Upper lobe of right lung (tissue), 1 donor: ENCODE measurements around the gene TERC. TPM values are rescaled to one million over a fixed set of nuclear protein-coding genes. Genes with fewer than 3 reads are reported as not detected.
"Not testable (repeated sequence)": the region's sequence is repeated elsewhere in the genome, so short reads cannot be mapped to it uniquely, and the experiment has no call there.

Experiments
- ATAC-seq: fragments of 200-7000 bp; cut with Tn5 transposase; one replicate; pipeline ENCODE4 v1.9.1; 2020; ENCODE audit warnings: mild to moderate bottlenecking, moderate library complexity
- DNase-seq: peaks from one replicate; pipeline ENCODE4 v3.0.0-alpha.2; 2020
- H3K27ac ChIP-seq: fragments of 200-600 bp; one replicate; pipeline ENCODE4 v1.8.0; 2022
- H3K27me3 ChIP-seq: fragments of 200-600 bp; one replicate; pipeline ENCODE4 v1.8.0; 2022; ENCODE audit warnings: mild to moderate bottlenecking
- H3K36me3 ChIP-seq: fragments of 200-600 bp; one replicate; pipeline ENCODE4 v1.8.0; 2022
- H3K4me1 ChIP-seq: fragments of 200-600 bp; one replicate; pipeline ENCODE4 v1.8.0; 2022
- H3K4me3 ChIP-seq: fragments of 200-600 bp; one replicate; pipeline ENCODE4 v1.8.0; 2022; ENCODE audit warnings: mild to moderate bottlenecking
- H3K9me3 ChIP-seq: fragments of 200-600 bp; one replicate; pipeline ENCODE4 v1.8.0; 2022
- intact Hi-C: fragments of 100-400 bp; cut with DNase I; formaldehyde crosslinking; loops from one replicate; pipeline ENCODE4 v1.11.0; 2022
- total RNA-seq: library from RNA; stranded (reverse); fragmentation: NEBNext Ultra II Directional; extraction: Animal tissue kit (Norgen Biotek cat#: 25700); gene quantifications from one replicate; pipeline ENCODE4 v1.2.1, GENCODE V29; 2021
- TF ChIP-seq, protein P1 (sequence below): fragments of 200-600 bp; IDR thresholded peaks from one replicate; pipeline ENCODE4 v1.8.0; 2022; ENCODE audit warnings: antibody characterized with exemption
- donor health status: DM: no; HTN: yes; CAD: no; lungs with severe emphysema.

TERC gene
- total RNA-seq, 1 donor from 2014 or later = 5.4 TPM

DNA sequence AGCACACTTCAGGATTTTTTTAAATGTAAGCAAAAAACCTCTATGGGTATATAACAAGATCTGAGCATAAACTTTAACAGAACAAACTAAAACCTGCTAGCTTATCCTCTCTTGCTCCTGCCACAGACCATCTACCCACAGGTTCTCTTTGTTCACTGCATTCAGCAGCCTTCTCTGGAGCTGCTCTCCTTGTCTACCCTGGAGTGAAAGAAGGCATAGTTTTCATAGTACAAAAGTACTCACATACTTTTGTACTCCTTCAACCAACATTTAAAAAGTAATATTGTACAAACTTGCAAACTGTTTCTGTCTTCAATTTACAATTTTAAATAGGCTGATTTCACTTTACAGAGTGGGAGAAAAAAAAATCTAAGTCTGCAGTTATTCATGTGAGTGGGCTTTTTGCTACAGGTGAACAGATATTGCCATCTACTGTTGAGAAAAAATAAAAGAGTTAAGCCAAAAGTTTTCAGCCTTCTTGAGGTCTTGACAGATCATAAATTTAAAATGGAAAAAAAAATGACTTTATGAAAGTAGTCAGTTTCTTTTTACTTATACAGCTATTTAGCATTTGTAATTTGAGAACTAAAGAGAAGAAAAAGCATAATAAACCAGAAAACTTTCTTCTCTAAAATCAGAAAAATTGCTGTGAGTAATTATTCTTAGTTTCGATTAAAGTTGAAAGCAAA is 20.4 kb downstream of the TERC start:
- intact Hi-C loops = no loop called here
- TF ChIP-seq, protein P1, sequence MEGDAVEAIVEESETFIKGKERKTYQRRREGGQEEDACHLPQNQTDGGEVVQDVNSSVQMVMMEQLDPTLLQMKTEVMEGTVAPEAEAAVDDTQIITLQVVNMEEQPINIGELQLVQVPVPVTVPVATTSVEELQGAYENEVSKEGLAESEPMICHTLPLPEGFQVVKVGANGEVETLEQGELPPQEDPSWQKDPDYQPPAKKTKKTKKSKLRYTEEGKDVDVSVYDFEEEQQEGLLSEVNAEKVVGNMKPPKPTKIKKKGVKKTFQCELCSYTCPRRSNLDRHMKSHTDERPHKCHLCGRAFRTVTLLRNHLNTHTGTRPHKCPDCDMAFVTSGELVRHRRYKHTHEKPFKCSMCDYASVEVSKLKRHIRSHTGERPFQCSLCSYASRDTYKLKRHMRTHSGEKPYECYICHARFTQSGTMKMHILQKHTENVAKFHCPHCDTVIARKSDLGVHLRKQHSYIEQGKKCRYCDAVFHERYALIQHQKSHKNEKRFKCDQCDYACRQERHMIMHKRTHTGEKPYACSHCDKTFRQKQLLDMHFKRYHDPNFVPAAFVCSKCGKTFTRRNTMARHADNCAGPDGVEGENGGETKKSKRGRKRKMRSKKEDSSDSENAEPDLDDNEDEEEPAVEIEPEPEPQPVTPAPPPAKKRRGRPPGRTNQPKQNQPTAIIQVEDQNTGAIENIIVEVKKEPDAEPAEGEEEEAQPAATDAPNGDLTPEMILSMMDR = peak; percentile 40
- ATAC-seq = no peak
- H3K4me3 ChIP-seq = no peak overlapping the region
- peaks cover 8% of the 10 kb centered on the region for H3K27me3 ChIP-seq
- no peaks in the 10 kb centered on the region for H3K9me3 ChIP-seq
- no peaks in the 10 kb centered on the region for H3K36me3 ChIP-seq
- DNase-seq = no peak
- no peak overlapping the region for H3K27ac ChIP-seq
- no peaks in the 10 kb centered on the region for H3K4me1 ChIP-seq

DNA sequence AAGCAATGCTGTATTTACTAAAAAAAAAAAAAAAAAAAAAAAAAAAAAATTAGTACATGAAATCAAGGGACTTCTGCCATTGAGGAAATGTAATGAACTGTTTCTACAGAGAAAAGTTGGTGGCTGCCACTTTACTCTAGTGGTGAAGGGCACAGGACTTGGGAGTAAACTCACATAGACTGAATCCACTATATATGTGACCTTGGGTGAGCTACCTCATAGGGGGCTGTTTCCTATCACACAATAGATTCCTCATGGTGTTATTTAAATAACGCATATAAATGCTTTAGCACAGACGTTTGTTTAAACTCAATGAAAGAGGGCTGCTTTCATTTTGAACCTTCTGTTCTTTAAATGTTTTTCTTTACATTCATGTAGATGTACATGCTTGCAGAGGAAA is 25.8 kb downstream of the TERC start:
- intact Hi-C loops = no loop called here
- DNase-seq = no peak
- no peak overlapping the region for H3K27ac ChIP-seq
- H3K9me3 ChIP-seq = no peaks in the 10 kb centered on the region
- TF ChIP-seq, protein P1 = no peak
- no peaks in the 10 kb centered on the region for H3K27me3 ChIP-seq
- H3K4me1 ChIP-seq = no peaks in the 10 kb centered on the region
- H3K36me3 ChIP-seq = no peaks in the 10 kb centered on the region
- H3K4me3 ChIP-seq = no peak overlapping the region
- ATAC-seq = no peak

DNA sequence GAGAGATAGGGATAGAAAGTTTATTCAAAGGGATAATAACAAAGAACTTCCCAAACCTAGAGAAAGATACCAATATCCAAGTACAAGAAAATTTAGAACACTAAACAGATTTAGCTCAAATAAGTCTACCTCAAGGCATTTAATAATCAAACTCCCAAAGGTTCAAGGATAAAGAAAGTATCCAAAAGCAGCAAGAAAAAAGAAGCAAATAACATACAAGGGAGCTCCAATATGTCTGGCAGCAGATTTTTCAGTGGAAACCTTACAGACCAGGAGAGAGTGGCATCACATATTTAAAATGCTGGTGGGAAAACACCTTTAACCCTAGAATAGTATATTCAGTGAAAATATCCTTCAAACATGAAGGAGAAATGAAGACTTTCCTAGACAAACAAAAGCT is 33.0 kb downstream of the TERC start:
- DNase-seq, ATAC-seq, H3K36me3 ChIP-seq, H3K27ac ChIP-seq, H3K4me3 ChIP-seq, H3K9me3 ChIP-seq, H3K4me1 ChIP-seq, H3K27me3 ChIP-seq, intact Hi-C loops: not testable (repeated sequence)

DNA sequence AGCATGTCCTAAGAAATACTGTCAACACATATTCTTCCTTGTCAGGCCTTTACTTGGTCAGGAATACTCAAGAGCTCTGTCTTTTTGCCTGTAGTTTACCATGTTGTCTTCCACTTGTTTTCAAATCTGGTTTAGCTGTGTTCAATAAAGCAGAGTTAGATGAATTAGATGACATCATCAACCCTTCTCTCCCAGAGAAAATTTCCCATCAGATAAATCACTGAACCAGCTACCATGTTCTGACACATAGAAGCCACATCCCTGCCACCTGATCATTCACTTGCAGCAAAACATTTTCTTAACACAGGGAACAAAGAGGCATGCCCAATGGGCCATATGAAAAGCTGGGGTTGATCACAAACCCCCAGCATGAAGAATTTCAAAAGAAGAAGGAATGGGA is 42.1 kb downstream of the TERC start:
- intact Hi-C loops = no loop called here
- Histone ChIP-seq H3K9me3 (no peaks in the 10 kb centered on the region), H3K4me1 (no peaks in the 10 kb centered on the region), H3K27me3 (no peaks in the 10 kb centered on the region), H3K36me3 (no peaks in the 10 kb centered on the region), H3K4me3 (no peak overlapping the region), H3K27ac (no peak overlapping the region)
- no peak for DNase-seq
- no peak for ATAC-seq
- TF ChIP-seq, protein P1 = no peak

DNA sequence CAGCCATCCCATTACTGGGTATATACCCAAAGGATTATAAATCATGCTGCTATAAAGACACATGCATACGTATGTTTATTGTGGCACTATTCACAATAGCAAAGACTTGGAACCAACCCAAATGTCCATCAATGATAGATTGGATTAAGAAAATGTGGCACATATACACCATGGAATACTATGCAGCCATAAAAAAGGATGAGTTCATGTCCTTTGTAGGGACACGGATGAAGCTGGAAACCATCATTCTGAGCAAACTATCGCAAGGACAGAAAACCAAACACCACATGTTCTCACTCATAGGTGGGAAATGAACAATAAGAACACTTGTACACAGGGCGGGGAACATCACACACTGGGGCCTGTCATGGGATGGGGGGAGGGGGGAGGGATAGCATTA is 46.4 kb downstream of the TERC start:
- H3K4me3 ChIP-seq, ATAC-seq, H3K9me3 ChIP-seq: not testable (repeated sequence)

More for the DNA sequence above, 46.4 kb downstream of the TERC start:
- DNase-seq, H3K27me3 ChIP-seq, intact Hi-C loops, H3K36me3 ChIP-seq, H3K4me1 ChIP-seq, H3K27ac ChIP-seq: not testable (repeated sequence)

Other genes with a start within 250 kb of the TERC start
- gene MECOM, start 101.3 kb downstream of the TERC start, total RNA-seq = 87.8 TPM
- gene ACTRT3, start 4.5 kb upstream of the TERC start, total RNA-seq = 1.2 TPM
- 14.6 TPM for gene MYNN, start 8.3 kb upstream of the TERC start, total RNA-seq
- 0.29 TPM for gene LRRIQ4, start 47.8 kb upstream of the TERC start, total RNA-seq
- gene LRRC34, start 47.8 kb upstream of the TERC start, total RNA-seq = 0.98 TPM
- gene LRRC31, start 104.9 kb upstream of the TERC start, total RNA-seq = 1.7 TPM
- not detected for gene SAMD7, start 146.5 kb upstream of the TERC start, total RNA-seq
- gene SEC62, start 201.7 kb upstream of the TERC start, total RNA-seq = 157 TPM